GM18909 (cell line): Measurements from ENCODE around the gene ADRA2B.
"Not testable (repeated sequence)": the region's sequence is repeated elsewhere in the genome, so short reads cannot be mapped to it uniquely, and the experiment has no call there.

Source experiments
- ATAC-seq: cut with Tn5 transposase; IDR thresholded peaks from one replicate; pipeline ENCODE4 v1.9.1; 2021; ENCODE audit warnings: mild to moderate bottlenecking; ENCODE audit not compliant: unreplicated experiment, poor library complexity

The ADRA2B gene

GRCh38 chr2:96150791-96151594, 34.6 kb upstream of the ADRA2B start:
- ATAC-seq: no peak

DNA sequence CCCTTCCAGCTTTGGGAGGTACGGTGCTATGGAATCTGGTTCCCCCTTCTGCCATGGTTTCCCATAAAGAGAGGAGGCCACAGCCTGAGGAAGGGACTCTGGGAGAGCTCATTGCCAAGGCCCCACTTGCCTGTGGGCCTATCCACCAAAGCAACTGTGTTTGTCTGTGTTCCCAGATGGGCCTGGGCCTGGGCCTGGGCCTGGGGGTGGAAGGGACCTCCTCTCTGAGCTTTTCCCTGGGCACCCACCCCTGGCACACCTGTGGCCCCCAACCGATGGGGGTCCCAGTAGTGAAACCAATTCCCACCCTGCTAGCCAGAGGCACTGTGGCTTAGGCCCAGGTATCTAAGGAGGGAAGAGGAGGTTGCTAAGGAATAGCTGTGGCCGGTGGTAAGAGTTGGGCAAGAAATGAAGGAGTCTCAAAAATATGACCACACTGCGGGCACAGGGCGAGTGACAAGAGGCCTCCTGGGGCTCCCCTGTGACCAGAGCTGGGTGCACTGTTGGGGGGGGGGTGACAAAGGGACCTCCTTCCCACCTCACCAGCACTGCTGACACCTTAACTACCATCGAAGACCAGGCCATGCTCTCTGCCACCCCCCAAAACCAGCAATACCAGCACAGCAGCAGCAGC, 33.8 kb upstream of the ADRA2B start:
- no peak for ATAC-seq

GRCh38 chr2:96148410-96149217, 32.2 kb upstream of the ADRA2B start:
- ATAC-seq: peak; percentile 41

- ATAC-seq: no peak
These were observed 31.3 kb upstream of the ADRA2B start for GRCh38 chr2:96147593-96148201.

- ATAC-seq: no peak
These were observed 30.7 kb upstream of the ADRA2B start for GRCh38 chr2:96146881-96147592.

GRCh38 chr2:96146153-96146880, 29.9 kb upstream of the ADRA2B start:
- ATAC-seq: peak; percentile 36

DNA sequence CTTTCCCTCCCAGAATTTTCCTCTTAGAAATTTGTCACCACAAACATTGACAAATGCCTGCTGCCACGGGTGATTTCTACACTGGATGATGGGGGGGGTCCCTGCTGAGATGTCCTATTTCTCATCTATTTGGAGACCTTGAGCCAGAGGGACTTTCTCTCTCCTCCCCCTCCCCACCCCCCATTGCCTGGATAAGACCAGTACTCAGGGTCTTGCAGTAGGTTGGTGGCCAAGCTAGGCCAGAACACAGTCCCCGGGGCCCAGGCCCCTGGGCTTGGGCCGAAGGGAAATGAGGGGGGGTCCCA, 29.4 kb upstream of the ADRA2B start:
- no peak for ATAC-seq

DNA sequence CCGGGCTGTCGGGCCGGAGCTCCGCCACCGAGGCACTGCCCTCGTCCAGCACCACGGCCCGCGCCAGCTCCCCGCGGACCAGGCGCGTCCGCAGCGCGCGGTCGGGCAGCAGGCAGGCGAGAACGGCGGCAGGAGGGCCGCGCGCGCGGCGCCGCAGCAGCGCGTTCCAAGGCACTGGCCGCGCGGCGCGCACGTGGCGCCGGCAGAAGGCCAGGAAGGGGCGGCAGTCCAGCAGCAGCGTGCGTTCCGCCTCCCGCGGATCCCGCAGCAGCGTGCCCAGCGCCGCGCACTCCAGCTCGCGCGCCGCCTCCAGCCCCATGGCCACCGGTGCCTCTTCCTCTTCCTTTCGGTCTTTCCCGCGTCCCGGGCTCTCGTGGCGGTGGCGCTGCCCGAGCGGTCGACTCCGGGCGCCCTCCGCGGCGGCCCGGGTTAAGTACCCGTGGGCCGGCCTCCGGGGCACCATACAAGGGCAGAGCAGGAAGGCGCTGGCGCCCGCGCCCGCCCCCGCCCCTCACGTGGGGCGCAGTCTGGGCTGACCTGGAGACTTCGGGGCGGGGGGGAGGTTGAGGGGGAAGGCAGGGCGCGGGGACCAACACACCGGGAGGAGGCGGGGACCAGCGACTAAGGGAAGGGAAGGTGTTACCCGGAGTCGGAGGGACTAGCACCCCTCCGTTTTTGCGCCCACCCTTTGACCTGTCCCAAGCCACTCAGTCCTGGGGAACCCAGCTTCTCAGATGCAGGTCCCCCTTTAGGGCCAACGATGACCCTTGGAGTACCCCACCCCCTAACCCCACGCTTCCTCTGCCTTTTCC, 28.9 kb upstream of the ADRA2B start, which contains the start of gene DUSP2:
DUSP2 (minus strand) TSS at position 405 of the 812 bp plus-strand sequence; CDS start at position 319, 86 bp downstream.
- peak; percentile 59 for ATAC-seq

DNA sequence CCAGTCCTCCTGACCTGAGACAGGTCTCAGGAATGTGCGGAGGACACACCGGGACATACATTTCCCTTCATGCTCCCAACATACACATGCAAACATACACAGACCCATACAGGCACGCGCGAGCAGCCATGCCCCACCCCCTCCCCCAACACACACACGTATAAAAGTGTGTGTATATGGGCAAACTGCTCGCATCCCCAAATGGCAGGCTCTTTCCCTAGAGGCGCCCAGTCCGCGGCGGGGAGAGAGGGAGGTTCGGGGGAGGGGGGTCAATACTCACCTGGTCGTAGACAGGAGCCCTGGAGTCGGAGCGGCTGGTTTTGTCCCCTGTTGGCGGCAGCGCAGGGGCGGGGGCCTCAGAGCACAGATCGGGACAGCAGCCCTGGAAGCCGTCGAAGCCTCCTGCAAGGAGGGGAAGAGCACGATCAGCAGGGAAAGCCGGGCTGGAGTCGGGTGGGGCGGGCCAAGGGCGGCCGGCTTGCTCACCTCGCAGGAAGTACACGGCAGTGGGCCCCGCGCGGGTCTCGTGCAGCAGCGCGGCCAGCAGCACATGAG, 28.2 kb upstream of the ADRA2B start:
- ATAC-seq: no peak

GRCh38 chr2:96143848-96144480, 27.6 kb upstream of the ADRA2B start:
- ATAC-seq: no peak

DNA sequence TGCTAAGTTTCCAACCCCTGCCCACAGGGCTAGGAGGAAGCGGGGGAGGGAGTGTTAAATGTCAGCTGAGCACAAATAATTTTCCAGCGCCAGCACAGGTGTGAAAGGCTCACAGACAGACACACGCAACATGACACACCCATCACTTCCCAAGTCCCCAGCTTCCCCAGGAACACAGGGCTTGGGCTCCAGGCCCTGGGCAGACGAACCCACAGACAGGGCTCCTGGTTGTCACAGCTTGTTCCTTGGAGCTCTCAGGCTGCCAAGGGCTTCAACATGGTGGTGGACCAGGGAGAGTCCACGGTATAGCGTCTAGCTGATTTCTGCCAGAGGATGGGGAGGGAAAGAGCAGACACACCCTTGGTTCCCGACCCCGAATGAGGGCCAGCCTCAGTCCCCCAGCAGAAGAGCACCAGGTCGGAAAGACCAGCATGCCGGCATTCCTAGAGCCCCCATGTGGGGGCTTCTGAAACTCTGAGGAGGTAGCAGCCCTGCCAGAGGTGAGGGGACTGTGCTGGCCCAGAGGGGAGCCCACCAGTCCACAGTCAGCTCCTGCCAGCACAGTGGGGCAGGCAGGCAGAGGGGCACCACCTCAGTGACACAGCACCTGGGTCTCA, 27.0 kb upstream of the ADRA2B start:
- no peak for ATAC-seq

GRCh38 chr2:96142217-96143113, 26.1 kb upstream of the ADRA2B start:
- ATAC-seq: no peak

GRCh38 chr2:96141624-96141967, 25.2 kb upstream of the ADRA2B start:
- not testable (repeated sequence) for ATAC-seq

GRCh38 chr2:96140941-96141623, 24.7 kb upstream of the ADRA2B start:
- no peak for ATAC-seq

DNA sequence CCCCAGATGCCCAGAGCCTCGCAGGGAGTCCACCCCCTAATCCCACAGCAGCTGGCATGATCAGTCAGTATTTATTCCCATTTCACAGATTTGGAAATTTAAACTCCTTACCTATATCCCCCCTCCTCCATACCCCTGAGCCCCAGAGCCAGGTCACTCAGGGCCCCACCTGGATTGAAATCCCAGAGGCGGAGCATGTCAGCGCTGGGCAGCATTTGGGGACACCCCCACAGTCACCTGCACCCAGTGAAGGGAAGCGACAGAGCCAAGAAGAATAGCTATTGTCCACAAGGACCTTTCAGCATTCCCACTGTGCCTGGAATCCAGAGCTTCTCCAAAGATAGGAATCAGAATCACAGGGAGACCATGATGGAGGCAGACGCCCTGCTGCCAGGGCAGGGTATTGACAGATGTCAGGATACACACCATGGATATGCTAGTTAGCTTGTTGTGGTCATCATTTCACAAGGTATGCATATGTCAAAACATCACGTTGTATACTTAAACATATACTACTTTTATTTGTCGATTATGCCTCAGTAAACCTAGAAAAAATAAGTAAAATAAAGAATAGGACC, 22.9 kb upstream of the ADRA2B start:
- ATAC-seq: no peak
